HCT116 (cell line): ENCODE results near the gene TEX2. TPM values are rescaled to one million over a fixed set of nuclear protein-coding genes. Genes with fewer than 3 reads are reported as not detected.
A peak's percentile ranks its signal among the peaks of the same experiment; 100 is the strongest.

Source experiments
- ATAC-seq: fragments of 200-7000 bp; cut with Tn5 transposase; 2 replicates; pipeline ENCODE4 v1.9.1; 2020; ENCODE audit warnings: mild to moderate bottlenecking, moderate library complexity
- BruUV-seq: library from RNA; stranded (reverse); fragments of 400-500 nt; replicated peaks from 2 replicates; lab custom pipeline; 2021; lab: Mats Ljungman, UMichigan
- CTCF ChIA-PET: fragments of 300-600 bp; sonication (Branson Sonifier 250); formaldehyde crosslinking; loops from one replicate; lab custom pipeline; 2021; ENCODE audit warnings: antibody characterized with exemption; lab: Charles Lee
- POLR2A ChIA-PET: fragments of 300-600, 350-600 bp; sonication (Branson Sonifier 250); formaldehyde crosslinking; loops from one replicate; lab custom pipeline; 2021; ENCODE audit warnings: antibody characterized with exemption; lab: Charles Lee
- RAD21 ChIA-PET, 2 experiments: fragments of 300-600 bp; sonication (Branson Sonifier 250); formaldehyde crosslinking; loops; one replicate each; lab custom pipeline; 2023; ENCODE audit warnings: low total read pairs in 2 of 2; ENCODE audit not compliant: uncharacterized antibody in 2 of 2, unreplicated experiment in 2 of 2, low non-redundant PET in 1 of 2; lab: Charles Lee
- DNase-seq: peaks from one replicate; pipeline ENCODE4 v3.0.0-alpha.2; 2010; ENCODE audit warnings: low read depth, low spot score
- H2AFZ ChIP-seq: fragments of 200-600 bp; shearing (Covaris generic), sonication (generic); 2 replicates; pipeline ENCODE4 v1.6.1; 2017; ENCODE audit warnings: low read depth, mixed run types, mixed read lengths, antibody characterized with exemption, low read length; ENCODE audit not compliant: poor library complexity, severe bottlenecking
- H3K27ac ChIP-seq: 2 replicates; pipeline ENCODE4 v1.5.1; 2012; ENCODE audit warnings: low read depth, low read length
- H3K27me3 ChIP-seq: fragments of 200-600 bp; sonication (generic); 2 replicates; pipeline ENCODE4 v1.6.1; 2016; ENCODE audit warnings: mixed run types, low read length, mixed read lengths; ENCODE audit not compliant: insufficient read depth
- H3K36me3 ChIP-seq, 2 experiments: fragments of 200-500 bp in 1 of 2; fragments of 200-600 bp in 1 of 2; sonication (Bioruptor generic) in 1 of 2; sonication (generic) in 1 of 2; 2 replicates each; pipeline versions ENCODE4 v1.5.1 to v1.6.1; 2014 to 2016; ENCODE audit warnings: low read length in 2 of 2, inconsistent platforms in 1 of 2, mixed read lengths in 1 of 2, mixed run types in 1 of 2; ENCODE audit not compliant: insufficient read depth in 2 of 2, control insufficient read depth in 1 of 2
- H3K4me1 ChIP-seq, 2 experiments: fragments of 200-600 bp in 1 of 2; sonication (generic) in 1 of 2; 2 replicates each; pipeline versions ENCODE4 v1.5.1 to v1.6.1; 2012 to 2017; ENCODE audit warnings: low read length in 2 of 2, inconsistent platforms in 1 of 2, mild to moderate bottlenecking in 1 of 2, mixed read lengths in 1 of 2, mixed run types in 1 of 2, moderate library complexity in 1 of 2; ENCODE audit not compliant: insufficient read depth in 2 of 2, control insufficient read depth in 1 of 2
- H3K4me2 ChIP-seq: fragments of 200-600 bp; sonication (generic); 2 replicates; pipeline ENCODE4 v1.6.1; 2017; ENCODE audit warnings: mixed run types, low read length, mixed read lengths
- H3K4me3 ChIP-seq, 2 experiments: fragments of 200-600 bp in 1 of 2; sonication (generic) in 1 of 2; replicated peaks in 1 of 2; 2 replicates each; pipeline ENCODE4 v1.5.1; 2011 to 2016; ENCODE audit warnings: low read length in 2 of 2, control low read depth in 1 of 2, low read depth in 1 of 2, mild to moderate bottlenecking in 1 of 2, mixed read lengths in 1 of 2, mixed run types in 1 of 2
- H3K79me2 ChIP-seq: fragments of 200-600 bp; sonication (generic); 2 replicates; pipeline ENCODE4 v1.6.1; 2017; ENCODE audit warnings: mild to moderate bottlenecking, mixed run types, low read length, moderate library complexity, mixed read lengths; ENCODE audit not compliant: insufficient read depth
- H3K9ac ChIP-seq: fragments of 200-600 bp; sonication (generic); 2 replicates; pipeline ENCODE4 v1.6.1; 2016; ENCODE audit warnings: low read length, mixed read lengths
- H3K9me2 ChIP-seq: fragments of 200-600 bp; sonication (generic), shearing (Covaris generic); 2 replicates; pipeline ENCODE4 v1.6.1; 2017; ENCODE audit warnings: mixed run types, mild to moderate bottlenecking, moderate library complexity; ENCODE audit not compliant: insufficient read depth
- H3K9me3 ChIP-seq, 2 experiments: fragments of 200-500 bp in 1 of 2; fragments of 200-600 bp in 1 of 2; sonication (Bioruptor generic) in 1 of 2; sonication (generic) in 1 of 2; 2 replicates each; pipeline ENCODE4 v1.6.1; 2014 to 2017; ENCODE audit warnings: low read length in 2 of 2, mixed read lengths in 2 of 2, inconsistent platforms in 1 of 2, low read depth in 1 of 2, mild to moderate bottlenecking in 1 of 2, mixed run types in 1 of 2, moderate library complexity in 1 of 2; ENCODE audit not compliant: control insufficient read depth in 1 of 2, insufficient read depth in 1 of 2
- H4K20me1 ChIP-seq: fragments of 200-600 bp; sonication (generic), shearing (Covaris generic); 2 replicates; pipeline ENCODE4 v1.6.1; 2017; ENCODE audit warnings: mixed run types, mild to moderate bottlenecking, moderate library complexity; ENCODE audit not compliant: insufficient read depth
- CBX3 ChIP-seq: IDR thresholded peaks from 2 replicates; pipeline ENCODE4 v1.6.1; 2012; ENCODE audit warnings: low read depth
- CTCF ChIP-seq, 3 experiments: fragments of 200-600 bp in 1 of 3; sonication (generic) in 1 of 3; IDR thresholded peaks in 2 of 3; conservative IDR thresholded peaks in 1 of 3; 2 replicates each; pipeline ENCODE4 v1.5.1; 2012 to 2017; ENCODE audit warnings: low read depth in 2 of 3, low read length in 2 of 3, antibody characterized with exemption in 1 of 3, borderline replicate concordance in 1 of 3, control low read depth in 1 of 3, mild to moderate bottlenecking in 1 of 3, mixed read lengths in 1 of 3, mixed run types in 1 of 3, moderate library complexity in 1 of 3; ENCODE audit not compliant: insufficient read depth in 1 of 3
- EGR1 ChIP-seq: IDR thresholded peaks from 2 replicates; pipeline ENCODE4 v1.6.1; 2012; ENCODE audit warnings: low read depth
- ELF1 ChIP-seq: IDR thresholded peaks from 2 replicates; pipeline ENCODE4 v1.6.1; 2012; ENCODE audit warnings: low read depth, borderline replicate concordance
- EZH2 ChIP-seq: fragments of 200-600 bp; sonication (generic); IDR thresholded peaks from 2 replicates; pipeline ENCODE4 v1.6.1; 2017; ENCODE audit warnings: antibody characterized with exemption, mixed run types
- EZH2phosphoT487 ChIP-seq: fragments of 200-600 bp; IDR thresholded peaks from 2 replicates; pipeline ENCODE4 v1.6.1; 2018; ENCODE audit warnings: antibody characterized with exemption, borderline replicate concordance
- FOSL1 ChIP-seq: IDR thresholded peaks from 2 replicates; pipeline ENCODE4 v1.6.1; 2012; ENCODE audit warnings: low read depth
- JUND ChIP-seq: IDR thresholded peaks from 2 replicates; pipeline ENCODE4 v1.6.1; 2012
- MAX ChIP-seq: IDR thresholded peaks from 2 replicates; pipeline ENCODE4 v1.6.1; 2012
- RAD21 ChIP-seq: IDR thresholded peaks from 2 replicates; pipeline ENCODE4 v1.6.1; 2012; ENCODE audit warnings: low read depth, mild to moderate bottlenecking
- SIN3A ChIP-seq: IDR thresholded peaks from 2 replicates; pipeline ENCODE4 v1.6.1; 2012; ENCODE audit warnings: low read depth
- SP1 ChIP-seq: IDR thresholded peaks from 2 replicates; pipeline ENCODE4 v1.6.1; 2012; ENCODE audit warnings: low read depth
- SRF ChIP-seq: IDR thresholded peaks from 2 replicates; pipeline ENCODE4 v1.6.1; 2012; ENCODE audit warnings: low read depth
- TCF7L2 ChIP-seq: IDR thresholded peaks from 2 replicates; pipeline ENCODE4 v1.7.0; 2011; ENCODE audit warnings: borderline replicate concordance, inconsistent platforms; ENCODE audit not compliant: insufficient read depth, insufficient read length; ENCODE audit errors: extremely low read depth
- YY1 ChIP-seq: IDR thresholded peaks from 2 replicates; pipeline ENCODE4 v1.6.1; 2011; ENCODE audit warnings: low read length, low read depth, moderate library complexity, mild to moderate bottlenecking; ENCODE audit not compliant: insufficient replicate concordance; ENCODE audit errors: extremely low read depth
- ZBTB33 ChIP-seq: IDR thresholded peaks from 2 replicates; pipeline ENCODE4 v1.6.1; 2011; ENCODE audit warnings: mild to moderate bottlenecking, low read length, moderate library complexity; ENCODE audit not compliant: insufficient replicate concordance; ENCODE audit errors: extremely low read depth
- ZFX ChIP-seq: fragments of 450-650 bp; IDR thresholded peaks from 2 replicates; pipeline ENCODE4 v1.6.1; 2017
- ZNF274 ChIP-seq: fragments of 200-500 bp; sonication (Bioruptor generic); IDR thresholded peaks from 2 replicates; pipeline ENCODE4 v1.6.1; 2014; ENCODE audit warnings: mild to moderate bottlenecking, low read depth, low read length, inconsistent platforms
- intact Hi-C: fragments of 100-400 bp; cut with micrococcal nuclease; formaldehyde crosslinking; loops from 2 replicates; pipeline ENCODE4 v1.10.0; 2022
- total RNA-seq: library from RNA; stranded (reverse); gene quantifications from one replicate; pipeline ENCODE4 v1.2.1, GENCODE V29; 2021; ENCODE audit not compliant: unreplicated experiment
- TF ChIP-seq, protein P1 (sequence below): IDR thresholded peaks from 2 replicates; pipeline ENCODE4 v1.6.1; 2012; ENCODE audit warnings: low read depth
- TF ChIP-seq, protein P2 (sequence below): IDR thresholded peaks from 2 replicates; pipeline ENCODE4 v1.6.1; 2012

Gene TEX2
- total RNA-seq, 1 experiment from 2014 or later = 24.6 TPM

DNA sequence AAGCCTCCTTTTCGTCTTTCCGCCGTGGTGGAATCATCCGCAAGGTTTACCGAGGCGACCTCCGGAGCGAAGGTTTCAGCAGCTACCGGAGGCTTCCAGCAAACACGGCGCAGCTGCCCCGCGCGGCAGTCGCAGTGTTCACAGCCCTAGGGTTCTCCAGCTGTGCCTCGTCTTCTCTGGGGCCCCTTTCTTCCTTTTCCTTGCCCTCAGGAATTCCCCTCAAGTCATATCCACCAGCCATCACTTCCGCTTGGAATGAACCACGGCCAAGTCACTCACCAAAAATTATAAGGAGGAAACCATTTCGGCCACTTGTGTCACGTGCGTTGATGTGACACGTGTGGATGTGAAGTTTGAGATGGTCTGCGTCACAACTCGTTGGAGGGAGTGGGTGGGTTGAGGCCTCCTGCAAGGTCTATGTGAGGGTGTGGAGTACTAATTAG is 132.5 kb downstream of the TEX2 start:
- Histone ChIP-seq H4K20me1 (no peaks in the 10 kb centered on the region), H3K9me2 (no peaks in the 10 kb centered on the region), H3K36me3 (no peaks in the 10 kb centered on the region), H3K4me1 (peaks cover 11 to 20% of the 10 kb centered on the region in 2 experiments), H2AFZ (no peak overlapping the region), H3K79me2 (peaks cover 32% of the 10 kb centered on the region)
- ChIA-PET CTCF (interaction anchor here (1.2 to 8.2 kb wide), 3 partner anchors 102 to 223 kb away, joined by 3 to 519 read pairs (median 90); partner anchors contain the start of gene GH1), POLR2A (interaction anchor here (0.9 to 1.2 kb wide), 4 partner anchors 10 to 105 kb away, joined by 3 to 5 read pairs (median 4); no protein-coding TSS in a partner anchor)
- BruUV-seq = TSS peak; percentile 92
- intact Hi-C loops = loop anchor here (5.0 kb wide), 1 partner anchor 152 kb away; no protein-coding TSS in a partner anchor
- TF ChIP-seq, protein P1, sequence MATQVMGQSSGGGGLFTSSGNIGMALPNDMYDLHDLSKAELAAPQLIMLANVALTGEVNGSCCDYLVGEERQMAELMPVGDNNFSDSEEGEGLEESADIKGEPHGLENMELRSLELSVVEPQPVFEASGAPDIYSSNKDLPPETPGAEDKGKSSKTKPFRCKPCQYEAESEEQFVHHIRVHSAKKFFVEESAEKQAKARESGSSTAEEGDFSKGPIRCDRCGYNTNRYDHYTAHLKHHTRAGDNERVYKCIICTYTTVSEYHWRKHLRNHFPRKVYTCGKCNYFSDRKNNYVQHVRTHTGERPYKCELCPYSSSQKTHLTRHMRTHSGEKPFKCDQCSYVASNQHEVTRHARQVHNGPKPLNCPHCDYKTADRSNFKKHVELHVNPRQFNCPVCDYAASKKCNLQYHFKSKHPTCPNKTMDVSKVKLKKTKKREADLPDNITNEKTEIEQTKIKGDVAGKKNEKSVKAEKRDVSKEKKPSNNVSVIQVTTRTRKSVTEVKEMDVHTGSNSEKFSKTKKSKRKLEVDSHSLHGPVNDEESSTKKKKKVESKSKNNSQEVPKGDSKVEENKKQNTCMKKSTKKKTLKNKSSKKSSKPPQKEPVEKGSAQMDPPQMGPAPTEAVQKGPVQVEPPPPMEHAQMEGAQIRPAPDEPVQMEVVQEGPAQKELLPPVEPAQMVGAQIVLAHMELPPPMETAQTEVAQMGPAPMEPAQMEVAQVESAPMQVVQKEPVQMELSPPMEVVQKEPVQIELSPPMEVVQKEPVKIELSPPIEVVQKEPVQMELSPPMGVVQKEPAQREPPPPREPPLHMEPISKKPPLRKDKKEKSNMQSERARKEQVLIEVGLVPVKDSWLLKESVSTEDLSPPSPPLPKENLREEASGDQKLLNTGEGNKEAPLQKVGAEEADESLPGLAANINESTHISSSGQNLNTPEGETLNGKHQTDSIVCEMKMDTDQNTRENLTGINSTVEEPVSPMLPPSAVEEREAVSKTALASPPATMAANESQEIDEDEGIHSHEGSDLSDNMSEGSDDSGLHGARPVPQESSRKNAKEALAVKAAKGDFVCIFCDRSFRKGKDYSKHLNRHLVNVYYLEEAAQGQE = no peak
- TF ChIP-seq ZNF274 = no peak
- TF ChIP-seq, protein P2, sequence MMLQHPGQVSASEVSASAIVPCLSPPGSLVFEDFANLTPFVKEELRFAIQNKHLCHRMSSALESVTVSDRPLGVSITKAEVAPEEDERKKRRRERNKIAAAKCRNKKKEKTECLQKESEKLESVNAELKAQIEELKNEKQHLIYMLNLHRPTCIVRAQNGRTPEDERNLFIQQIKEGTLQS = no peak
- no peak for TF ChIP-seq CTCF (IDR thresholded peaks at IDR 0.05 in 2 of 3, conservative IDR thresholded peaks at IDR 0.05 in 1 of 3; ENCODE audit: borderline replicate concordance in 1 of 3, insufficient read depth in 1 of 3, low read depth in 2 of 3, low read length in 2 of 3)
- no peak for TF ChIP-seq TCF7L2
- TF ChIP-seq ELF1 = no peak
- TF ChIP-seq JUND = no peak
- TF ChIP-seq EZH2phosphoT487 = no peak
- no peak for TF ChIP-seq EZH2
- no peak for TF ChIP-seq ZFX
- no peak for TF ChIP-seq CBX3
- no peak for TF ChIP-seq FOSL1
- no peak for TF ChIP-seq RAD21
- TF ChIP-seq SP1 = no peak
- no peak for TF ChIP-seq SRF
- TF ChIP-seq MAX = no peak
- no peak for TF ChIP-seq EGR1
- no peak for TF ChIP-seq YY1
- no peak for TF ChIP-seq ZBTB33
- TF ChIP-seq SIN3A = no peak
- TF ChIP-seq, all 23 proteins: peak for 0
- H3K27me3 ChIP-seq = no peaks in the 10 kb centered on the region
- no peaks in the 10 kb centered on the region for H3K9me3 ChIP-seq
- RAD21 ChIA-PET = interaction anchor here (1.4 to 1.6 kb wide), 3 partner anchors 67 to 152 kb away, joined by 3 to 4 read pairs (median 3); no protein-coding TSS in a partner anchor
- no peak overlapping the region for H3K27ac ChIP-seq
- peak overlapping the region; percentile 96 for H3K4me2 ChIP-seq
- ATAC-seq = no peak
- H3K9ac ChIP-seq = peak overlapping the region; percentile 79
- DNase-seq = no peak
- peak overlapping the region; percentile 34 to 77 for H3K4me3 ChIP-seq
